Stimulated activated CD4-positive, alpha-beta T cell treated with anti-CD3 and anti-CD28 coated beads, Interleukin-4, amount 100 ng/mL, for 48 hours (primary cell): Measurements from ENCODE around the gene TGFBR3.

Source experiments
- DNase-seq, 2 donors: peaks; one replicate each; pipeline ENCODE4 v3.0.0-alpha.2; 2020; ENCODE audit warnings: low read depth in 2 of 2

TGFBR3 gene

DNA sequence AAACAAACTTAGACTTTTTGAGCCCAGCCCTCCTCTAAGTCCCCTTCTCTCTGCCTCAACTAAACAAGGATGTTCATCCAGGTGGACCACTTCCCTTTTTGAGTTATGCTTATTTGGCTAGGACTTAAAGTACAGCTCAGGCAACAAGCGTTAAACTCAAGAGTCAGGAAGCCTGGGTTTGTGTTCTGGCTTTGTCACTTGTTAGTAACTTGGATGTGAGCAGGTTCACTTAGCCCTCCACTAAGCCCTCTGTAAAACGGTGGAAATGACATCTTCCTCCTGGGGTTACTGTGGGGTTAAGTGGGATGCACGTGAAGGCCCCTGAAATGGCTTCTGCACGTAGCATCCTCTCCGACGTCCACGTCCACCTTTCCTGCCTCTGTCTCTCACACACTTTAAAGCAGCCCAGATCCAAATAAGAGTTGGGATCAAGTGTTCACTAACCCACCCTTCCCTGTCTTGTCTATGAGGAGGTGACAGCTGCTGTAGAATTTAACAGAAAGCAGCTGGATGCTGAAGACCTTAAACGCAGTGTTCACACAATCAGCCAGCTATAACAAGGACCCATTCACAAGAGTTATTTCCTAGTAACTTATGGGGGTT, 152.7 kb downstream of the TGFBR3 start:
- DNase-seq, result no peak

DNA sequence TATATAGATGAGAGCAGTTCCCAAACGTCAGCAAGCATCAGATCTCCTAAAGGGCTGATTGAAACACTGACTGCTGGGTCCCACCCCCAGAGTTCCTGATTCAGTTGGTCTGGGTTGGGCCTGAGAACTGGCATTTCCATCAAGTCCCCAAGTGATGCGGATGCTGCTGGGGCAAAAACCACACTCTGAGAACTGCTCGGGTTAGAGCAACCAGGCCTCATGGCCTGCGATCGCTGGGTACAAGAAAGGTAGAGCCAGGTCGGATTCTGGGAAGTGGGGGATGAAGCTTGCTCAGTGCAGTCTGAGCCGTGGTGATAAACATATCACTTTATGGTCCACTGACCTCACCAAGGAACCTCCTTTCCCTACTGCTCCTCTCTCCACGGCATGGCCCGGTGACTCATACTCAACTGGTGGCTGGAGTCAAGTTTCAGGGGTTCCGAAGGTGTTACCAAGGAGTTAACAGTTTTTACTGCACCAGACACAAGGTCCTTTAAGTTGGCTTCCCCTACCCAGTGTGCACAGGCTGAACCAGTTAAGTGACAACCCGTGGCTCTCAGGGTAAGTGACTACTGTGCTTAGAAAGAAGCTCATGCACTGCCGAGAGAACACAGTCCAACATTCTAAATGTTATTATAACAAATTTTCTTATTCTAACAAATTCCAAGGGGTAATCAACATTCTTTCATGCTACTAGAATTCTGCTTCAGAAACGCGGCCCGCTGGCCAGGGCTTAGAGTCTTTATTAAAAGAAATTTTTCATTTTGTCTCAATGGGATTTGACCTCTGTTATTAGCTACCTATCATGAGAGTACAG, 153.5 kb downstream of the TGFBR3 start:
- DNase-seq, result peak in 1 of 2 donors; percentile 38

DNA sequence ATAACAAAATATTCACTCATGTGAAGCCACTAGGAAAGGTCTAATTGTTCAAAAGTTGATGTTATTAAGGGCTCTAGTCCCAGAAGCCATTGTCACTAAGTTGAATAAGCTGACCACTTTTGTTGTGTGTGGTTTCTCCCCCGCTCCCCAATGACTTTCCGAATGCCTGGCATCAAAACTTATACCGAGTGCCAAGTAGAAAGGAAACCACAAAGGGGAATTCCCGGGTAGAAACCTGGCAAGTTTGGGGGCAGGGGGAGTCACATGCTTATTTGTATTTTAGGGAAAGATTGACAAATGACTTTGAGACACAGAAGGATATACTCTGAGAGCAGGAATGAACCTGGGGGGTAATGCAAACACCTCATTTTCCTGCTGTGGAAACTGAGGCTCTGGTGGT, 154.1 kb downstream of the TGFBR3 start:
- DNase-seq, result peak in 1 of 2 donors; percentile 48

DNA sequence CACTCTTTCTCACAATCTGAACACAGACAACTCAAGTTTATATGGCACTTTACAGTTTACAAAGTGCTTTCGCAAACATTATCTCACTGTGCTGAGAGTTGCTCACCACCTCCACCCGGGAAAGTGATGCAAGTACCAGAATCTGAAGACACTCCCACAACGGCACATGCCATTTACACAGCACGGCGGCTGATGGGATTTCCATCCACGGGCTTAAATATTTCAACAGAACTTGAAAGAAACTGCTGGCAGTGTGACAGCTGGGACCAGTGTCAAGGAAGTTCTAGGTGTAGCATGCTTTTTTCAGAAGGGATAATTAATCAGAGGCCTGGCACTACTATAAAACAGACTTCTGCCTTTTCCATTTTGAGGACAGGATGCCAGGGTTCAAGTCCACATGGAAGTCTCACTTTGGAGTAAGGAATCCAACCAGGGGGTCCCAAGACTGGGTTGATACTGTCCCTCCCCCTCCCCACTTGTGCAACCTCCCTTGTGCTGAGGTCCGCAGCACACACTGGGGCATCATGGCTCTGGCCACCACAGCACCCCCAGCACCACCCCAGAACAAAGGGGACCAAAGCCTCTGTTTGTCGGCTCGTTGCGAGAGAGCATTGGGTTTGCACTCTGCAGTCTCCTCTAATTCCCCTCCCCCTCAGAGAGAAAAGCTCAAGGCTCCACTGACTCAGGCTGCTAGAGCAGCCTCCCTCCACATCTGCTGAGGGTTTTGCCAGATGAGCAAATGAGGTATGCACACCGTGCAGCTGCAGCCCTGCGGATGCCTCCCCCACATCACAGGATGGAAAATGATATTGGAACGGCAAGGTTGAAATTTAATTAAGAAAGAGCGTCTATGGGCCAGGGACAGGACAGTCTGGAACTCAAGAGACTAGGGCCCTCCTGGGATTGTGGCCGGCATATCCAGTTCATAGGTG, 154.9 kb downstream of the TGFBR3 start:
- DNase-seq, result peak in 1 of 2 donors; percentile 40

DNA sequence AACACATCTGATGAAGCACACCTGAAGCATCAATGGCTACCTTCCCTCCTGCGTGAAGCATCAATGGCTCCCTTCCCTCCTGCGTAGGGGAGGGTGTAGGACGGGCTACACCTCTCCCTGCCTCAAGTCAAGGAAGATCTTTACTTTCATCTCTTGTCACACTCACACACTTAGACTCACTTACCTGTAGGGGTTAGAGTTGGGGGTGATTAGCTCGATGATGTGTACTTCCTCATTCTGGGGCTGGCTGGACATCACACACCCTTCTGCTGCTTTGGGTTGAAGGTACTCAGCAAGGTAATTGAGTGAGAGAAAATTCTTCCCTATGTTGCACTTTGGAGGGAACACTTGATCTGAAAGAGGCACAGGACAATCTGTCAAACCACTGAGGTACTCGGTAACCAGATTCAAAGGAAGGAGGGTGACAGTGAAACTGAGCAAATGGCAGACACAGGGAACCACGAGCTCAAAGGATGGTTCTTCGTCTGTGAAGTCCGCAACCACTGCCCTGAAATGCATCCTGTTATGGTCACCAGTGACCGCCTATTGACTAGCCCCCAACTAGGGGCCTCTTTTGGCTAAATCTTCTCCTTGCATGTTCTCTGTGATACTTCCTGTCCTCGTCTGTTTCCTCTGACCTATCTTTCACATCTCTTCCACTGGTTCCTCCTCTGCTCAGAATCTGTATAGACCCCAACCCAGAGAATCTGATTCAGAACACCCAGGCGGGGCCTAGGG, 156.2 kb downstream of the TGFBR3 start:
- DNase-seq, result no peak

DNA sequence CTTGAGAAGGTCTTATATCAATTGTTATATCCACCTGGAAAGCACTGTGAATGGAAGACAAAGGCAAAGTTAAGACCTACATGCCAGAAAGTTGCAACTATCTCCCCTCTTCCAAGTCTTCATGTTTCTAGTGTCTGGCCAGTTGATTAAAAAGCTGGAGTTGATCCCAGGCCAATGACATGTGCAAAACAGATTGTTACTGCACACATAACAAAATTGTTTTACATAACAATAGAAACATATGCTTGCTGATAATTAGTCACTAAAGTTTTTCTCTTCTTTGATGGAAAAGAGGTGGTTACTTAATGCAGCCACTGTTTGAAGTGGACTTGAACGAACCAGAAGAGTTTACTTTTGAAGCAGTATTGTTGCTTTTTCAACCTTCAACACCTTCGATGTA, 158.2 kb downstream of the TGFBR3 start:
- no peak for DNase-seq

DNA sequence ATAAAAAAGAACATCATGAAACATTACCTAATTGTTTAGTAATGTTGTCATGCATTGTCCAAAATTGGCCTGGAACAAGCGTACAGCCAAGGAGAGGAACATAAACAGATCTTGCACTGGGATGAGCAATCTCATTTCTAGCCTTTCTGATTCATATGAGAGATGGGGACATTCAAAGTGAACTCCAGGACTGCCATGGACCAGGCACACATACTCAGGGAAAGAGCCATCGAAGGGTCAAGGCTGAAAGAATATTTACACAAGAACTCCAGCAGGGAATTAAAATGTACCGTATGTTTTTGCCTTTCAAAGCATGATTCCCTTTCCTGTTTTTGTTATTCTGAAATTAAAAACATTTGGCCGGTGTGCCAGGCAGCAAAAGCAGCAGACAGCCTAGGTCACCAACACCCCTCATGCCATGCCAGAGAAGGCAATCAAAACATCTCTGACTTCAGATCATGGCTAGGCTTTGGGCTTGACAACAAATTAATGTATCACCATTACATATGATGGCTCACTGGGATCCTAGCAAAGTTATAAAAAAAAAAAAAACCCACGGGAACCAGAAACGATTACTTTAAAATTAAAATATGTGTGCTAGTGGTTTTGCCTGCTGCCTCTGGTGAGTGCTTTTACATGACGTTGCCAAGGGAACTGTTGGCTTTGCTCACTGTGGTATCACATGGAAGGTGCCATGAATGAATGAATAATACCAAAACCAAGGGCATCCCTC, 159.8 kb downstream of the TGFBR3 start:
- DNase-seq, result no peak

DNA sequence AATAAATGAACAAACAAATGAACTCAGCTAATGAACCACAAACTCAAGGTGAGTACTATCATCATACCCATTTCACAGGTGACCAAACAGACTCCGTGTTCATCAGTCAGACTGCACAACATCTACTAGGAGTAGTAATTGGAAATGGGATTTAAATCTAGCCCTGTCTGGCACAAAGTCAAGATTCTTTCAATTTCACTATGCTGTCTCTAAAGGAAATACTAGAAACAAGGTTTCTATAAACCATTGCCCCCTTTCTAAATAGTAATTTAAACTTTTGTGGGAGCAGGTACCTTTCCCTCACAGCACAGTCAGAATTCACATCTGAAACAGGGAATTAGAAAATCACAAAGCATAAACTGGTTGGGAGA, 160.3 kb downstream of the TGFBR3 start:
- DNase-seq, result no peak

DNA sequence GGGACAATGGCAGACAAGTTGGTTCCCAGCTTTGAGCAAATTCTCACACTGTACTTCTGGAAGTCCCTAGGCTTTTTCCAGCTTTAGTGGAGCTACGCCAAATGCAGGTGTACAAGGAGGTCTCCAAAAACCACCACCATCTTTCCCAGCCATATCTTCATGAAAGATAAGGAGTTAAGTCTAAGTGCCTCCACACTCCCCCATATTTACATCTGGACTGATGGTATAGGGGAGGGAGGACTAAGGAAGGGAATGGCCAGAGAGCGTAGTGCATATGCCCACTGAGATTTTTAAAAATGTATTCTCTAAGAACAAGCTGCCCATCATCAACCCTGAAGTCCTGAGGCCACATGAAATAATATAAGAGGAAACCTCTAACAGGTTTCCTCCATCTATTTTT, 161.3 kb downstream of the TGFBR3 start:
- no peak for DNase-seq

DNA sequence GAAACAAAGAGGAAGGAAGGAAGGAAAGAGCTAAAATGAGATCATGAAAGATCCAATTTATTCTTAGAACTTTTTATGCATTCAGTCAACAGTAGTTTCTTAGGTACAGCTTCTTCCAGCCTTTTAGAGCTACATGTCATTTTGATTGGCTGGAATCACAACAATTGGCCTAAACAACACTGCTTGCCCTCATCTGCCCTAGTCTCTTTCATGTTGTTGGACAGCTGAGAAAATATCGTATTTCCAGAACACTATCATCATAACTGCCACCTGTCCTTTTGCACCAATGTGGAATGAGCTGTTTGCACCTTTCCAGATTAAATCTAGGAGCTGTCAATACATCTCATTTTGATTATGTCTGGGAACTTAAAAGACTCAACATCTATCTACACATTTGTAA, 161.7 kb downstream of the TGFBR3 start:
- no peak for DNase-seq

DNA sequence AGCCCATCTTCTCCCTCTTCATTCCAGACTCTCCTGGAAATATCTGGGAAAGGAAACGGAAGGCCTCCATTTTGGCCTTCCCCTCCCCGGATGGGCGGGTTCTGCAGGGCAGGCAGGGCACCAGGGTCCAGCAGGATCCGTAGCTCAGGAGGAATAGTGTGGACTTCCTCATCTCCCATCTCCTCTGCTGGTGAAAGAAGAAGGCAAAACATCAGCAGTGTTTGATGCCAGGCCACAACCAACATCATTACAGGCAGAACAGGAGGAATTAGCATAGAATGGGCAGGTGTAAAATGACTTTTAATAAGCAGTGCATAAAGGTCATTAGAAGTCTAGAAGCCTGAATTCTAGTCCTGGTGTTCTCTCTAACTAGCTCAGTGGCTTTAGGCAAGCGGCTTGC, 165.9 kb downstream of the TGFBR3 start:
- no peak for DNase-seq

DNA sequence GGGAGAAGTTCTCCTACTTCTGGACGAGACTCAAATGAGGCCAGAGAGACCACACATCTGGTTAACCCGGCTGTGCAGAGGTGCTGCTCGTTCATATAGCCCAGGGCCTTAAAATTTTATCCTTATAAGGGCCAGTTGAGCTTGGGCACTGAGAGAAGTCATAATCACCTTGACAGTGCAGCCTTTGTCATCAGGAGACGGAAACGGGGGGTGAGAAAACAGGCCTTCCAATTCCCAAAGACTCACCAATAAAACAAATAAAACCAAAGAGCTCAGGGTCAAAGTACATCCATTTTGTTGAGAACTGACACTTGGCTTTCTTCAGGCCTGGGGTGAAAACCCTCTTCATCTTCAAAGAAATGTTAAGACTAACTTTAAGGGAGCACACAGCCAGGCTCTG, 167.1 kb downstream of the TGFBR3 start:
- DNase-seq, result no peak

DNA sequence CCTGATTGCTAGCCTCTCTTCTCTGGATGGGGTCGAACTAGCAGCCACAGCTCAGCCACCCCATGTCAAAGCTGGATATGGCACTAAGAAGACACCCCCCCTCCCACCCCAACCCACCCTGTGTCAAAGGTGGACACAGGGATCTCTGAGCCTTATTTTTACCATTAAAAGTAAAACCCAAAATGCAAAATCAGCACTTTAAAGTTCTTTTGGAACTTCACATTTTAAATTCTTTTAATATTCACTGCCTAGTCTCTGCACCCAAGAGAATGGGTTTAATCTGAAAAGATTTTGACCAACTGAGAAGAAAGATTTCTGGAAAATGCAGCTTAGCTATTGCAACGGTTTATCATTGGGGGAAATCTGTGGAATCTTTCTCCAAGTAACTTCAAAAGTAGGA, 167.6 kb downstream of the TGFBR3 start:
- no peak for DNase-seq

DNA sequence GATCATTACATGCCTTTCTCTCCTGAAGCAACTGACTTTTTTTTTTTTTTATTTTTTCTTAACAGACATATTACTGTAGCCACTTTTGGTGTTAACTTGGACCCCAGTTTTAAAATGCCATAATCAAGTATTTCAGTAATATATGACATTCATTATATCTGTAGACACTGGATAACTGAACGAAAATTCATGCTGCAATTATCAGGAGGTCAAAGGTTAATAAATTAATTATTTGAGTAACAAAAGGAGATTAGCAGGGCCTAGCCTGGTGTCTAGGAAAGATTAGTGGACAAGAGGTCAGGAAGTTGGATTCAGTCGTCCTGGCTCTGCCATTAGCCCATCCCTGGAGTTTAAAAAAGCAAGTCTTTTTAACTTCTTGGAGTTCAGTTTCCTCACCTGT, 168.1 kb downstream of the TGFBR3 start:
- no peak for DNase-seq

DNA sequence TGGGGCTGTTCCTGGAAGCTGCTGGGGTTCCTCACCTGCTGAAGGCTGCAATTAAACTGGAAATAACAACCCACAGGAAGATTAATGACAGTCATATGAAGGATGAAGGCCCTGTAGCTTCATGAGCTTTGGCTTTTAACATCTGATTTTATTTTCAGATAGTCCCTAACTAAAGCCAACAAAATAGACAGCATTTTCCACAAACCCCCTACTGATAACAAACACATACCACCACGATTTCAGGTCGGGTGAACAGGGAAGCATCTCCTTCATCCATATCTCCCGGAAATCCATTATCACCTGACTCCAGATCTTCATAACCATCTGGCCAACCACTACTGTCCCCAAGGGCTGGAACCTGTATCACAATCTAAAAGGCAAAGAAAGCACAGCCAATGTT, 169.6 kb downstream of the TGFBR3 start:
- no peak for DNase-seq

DNA sequence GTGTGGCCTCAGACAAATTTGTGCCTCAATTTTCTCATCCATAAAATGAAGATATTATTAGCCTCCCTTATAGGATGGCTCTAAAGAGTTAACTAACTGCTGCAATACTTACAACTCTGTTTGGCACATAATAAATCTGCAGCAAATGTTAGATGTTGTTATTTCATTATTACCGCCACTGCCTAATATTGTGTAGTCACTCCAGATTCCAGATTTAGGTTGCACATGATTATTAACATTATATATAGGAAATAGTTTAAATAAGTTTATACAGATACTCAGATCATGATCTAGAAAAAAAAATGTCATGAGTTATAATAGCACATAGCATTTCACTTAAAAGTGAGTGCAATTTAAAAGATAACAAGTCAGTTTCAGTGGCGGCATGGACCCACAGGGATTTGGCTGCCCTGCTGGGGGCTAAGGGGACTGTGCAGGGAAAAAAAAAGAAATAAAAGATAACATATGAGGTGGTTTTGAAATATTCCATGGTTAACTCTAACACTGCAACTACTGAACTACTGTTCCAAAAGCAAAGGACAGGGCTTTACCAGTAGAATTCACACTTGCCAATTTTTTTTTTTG, 170.4 kb downstream of the TGFBR3 start:
- DNase-seq, result no peak

DNA sequence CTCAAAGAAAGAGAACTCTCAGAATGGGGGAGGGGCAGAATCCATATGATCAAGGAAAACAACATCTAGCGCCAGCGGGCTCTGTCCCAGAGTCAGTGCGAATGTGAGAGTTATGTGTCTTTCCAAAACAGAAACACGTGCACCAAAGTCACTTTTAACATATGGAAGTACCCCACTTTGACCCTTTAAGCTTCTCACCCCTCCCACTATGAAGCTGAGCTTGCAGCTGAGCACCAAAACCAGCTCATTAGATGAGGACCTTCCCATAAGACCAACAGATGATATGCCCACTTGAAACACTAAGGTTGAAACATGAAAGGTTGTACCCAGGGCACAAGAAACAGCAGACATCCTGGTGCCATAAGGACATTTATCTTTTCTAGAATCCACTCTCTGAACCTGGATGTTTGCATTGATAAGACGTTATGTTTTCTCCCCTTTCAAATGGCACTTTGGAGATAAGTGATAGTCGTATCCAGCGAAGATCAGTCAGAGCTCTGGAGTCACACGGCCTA, 171.0 kb downstream of the TGFBR3 start:
- no peak for DNase-seq

DNA sequence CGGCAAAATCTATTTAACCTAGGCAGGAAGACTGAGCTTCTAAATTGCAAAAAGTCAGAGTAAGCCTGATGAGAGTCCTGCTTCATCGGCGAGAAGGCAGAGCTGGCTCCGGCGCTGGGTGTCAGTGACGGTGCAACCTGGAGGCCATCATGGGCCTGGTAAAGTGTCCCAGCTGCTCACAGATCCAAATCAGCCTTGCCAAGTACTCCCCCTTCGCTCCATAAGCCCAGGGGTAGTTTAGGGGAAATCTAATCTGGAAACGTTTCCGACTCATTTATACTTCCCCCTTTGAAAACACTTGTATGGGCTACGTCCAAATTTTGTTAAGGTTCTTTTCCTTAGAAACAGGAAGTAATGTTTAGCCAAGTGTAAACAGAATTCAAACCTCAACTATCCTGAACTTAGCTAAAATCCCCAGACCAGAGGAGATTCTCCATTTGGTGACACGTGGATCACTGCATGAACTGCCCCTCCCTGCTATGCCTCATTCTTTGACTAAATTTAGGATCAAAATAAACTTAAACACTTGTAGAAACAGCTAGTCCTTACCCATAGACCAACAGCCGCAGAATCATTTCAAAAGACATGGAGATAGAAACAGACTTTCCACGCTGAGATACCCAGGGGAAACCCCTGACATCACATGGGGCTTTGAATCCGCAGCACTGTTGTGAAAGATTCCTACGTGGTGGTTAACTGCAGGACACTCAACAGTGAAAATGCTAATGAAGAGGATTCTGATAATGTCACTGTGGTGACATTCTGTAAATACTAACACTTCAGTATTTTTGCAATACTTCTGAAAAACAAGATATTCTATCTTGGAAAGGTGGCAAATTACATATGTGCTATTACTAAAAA, 172.7 kb downstream of the TGFBR3 start:
- peak in 1 of 2 donors; percentile 45 for DNase-seq

DNA sequence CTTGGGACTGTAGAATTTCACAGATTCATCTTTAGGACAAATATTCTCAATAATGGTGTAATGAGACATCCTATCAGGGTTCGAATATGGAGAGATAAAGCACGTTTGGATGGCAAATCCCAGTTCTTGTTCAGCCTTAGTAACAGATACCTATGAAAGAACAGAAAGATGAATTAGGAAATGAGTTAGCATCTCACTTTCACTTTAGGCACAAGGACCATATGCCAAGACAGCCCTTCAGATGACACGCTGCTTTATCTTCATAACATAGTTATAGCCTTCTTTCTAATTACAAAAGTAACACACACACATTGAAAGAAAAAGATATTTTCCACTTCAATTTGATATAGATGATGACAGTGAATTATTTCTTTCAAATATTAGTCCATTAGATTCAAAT, 173.6 kb downstream of the TGFBR3 start:
- DNase-seq, result no peak
